Stimulated activated CD8-positive, alpha-beta memory T cell treated with anti-CD3 and anti-CD28 coated beads, Interleukin-12 subunit alpha, Interleukin-12 subunit beta, amount 100 ng/mL, for 1 hour (primary cell): ENCODE data around the gene STX10.

ENCODE experiments used
- DNase-seq: peaks from one replicate; pipeline ENCODE4 v3.0.0-alpha.2; 2020; ENCODE audit warnings: low read depth

STX10 gene

DNA sequence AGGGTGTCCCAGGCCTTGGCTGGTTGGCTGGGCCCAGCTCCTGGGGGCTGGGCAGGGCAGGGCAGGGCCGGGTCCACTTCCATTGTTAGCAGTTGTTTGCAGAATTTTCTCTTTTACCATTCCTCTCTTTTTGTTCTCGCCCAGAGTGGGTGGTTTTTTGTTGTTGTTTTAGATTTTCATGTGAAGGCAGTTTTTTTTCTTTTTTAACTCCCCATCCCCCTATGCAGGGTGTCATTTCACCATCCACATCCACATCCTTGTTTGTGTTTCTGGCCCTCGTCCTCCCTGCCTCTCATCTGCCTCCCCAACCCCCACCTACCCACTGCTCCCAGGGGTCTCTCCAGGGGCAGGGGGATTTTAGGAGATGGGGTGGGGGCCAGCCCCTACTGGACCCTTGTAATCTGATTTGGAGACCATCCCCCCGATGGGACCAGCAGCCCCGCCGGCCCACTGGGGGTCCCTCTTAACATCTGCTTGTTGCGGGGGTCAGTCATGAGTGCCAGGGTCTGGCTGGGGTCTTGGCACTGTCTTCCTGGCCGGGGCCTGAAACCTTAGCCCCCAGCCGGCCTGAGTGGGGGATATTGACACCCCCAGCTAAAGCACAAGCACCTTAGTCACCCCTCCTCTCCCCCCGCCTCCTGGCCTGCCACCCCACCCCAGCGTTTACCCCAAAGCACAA lies 10.4 kb downstream of the STX10 start:
- no peak for DNase-seq

- DNase-seq: no peak
Observed at GRCh38 chr19:13138916-13139198, 11.3 kb downstream of the STX10 start.

GRCh38 chr19:13138171-13138915 lies 11.8 kb downstream of the STX10 start:
- no peak for DNase-seq

- DNase-seq: no peak
Observed at GRCh38 chr19:13137290-13137794, 12.8 kb downstream of the STX10 start.

DNA sequence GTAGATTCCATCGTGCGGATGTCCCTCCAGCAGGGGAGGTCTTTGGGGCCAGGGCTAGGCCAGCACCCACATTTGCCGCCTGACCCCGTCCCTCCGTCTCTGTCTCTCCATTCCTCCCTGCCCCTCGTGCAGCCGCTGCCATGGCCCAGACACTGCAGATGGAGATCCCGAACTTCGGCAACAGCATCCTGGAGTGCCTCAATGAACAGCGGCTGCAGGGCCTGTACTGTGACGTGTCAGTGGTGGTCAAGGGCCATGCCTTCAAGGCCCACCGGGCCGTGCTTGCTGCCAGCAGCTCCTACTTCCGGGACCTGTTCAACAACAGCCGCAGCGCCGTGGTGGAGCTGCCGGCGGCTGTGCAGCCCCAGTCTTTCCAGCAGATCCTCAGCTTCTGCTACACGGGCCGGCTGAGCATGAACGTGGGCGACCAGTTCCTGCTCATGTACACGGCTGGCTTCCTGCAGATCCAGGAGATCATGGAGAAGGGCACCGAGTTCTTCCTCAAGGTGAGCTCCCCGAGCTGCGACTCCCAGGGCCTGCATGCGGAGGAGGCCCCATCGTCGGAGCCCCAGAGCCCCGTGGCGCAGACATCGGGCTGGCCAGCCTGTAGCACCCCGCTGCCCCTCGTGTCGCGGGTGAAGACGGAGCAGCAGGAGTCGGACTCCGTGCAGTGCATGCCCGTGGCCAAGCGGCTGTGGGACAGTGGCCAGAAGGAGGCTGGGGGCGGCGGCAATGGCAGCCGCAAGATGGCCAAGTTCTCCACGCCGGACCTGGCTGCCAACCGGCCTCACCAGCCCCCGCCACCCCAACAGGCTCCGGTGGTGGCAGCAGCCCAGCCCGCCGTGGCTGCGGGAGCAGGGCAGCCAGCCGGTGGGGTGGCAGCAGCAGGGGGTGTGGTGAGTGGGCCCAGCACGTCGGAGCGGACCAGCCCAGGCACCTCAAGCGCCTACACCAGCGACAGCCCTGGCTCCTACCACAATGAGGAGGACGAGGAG lies 14.8 kb downstream of the STX10 start:
- no peak for DNase-seq

GRCh38 chr19:13134626-13135025 lies 15.5 kb downstream of the STX10 start:
- DNase-seq: no peak

DNA sequence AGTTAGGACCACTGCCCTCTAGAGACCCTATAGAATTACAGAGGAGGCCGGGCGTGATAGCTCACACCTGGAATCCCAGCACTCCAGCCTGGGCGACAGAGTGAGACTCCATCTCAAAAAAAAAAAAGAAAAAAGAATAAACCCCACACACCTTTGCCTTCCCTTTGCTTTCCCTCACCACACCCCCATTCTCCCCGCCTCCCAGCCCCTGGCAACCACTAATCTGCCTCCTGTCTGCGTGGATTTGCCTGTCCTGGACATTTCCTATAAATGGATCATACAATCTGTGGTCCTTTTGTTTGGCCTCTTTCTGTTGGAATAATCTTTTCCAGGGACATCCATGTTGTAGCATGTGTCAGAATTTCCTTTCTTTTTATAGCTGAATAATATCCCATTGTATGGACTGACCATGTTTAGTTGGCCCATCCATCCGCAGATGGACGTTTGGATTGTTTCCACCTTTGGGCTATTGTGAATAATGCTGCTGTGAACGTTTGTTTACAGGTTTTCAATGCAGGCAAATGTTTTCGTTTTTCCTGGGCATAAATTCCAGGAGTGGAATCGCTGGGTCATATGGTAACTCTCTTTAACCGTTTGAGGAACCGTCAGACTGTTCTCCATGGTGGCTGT lies 16.8 kb downstream of the STX10 start:
- DNase-seq: no peak

- DNase-seq: no peak
Observed at GRCh38 chr19:13132471-13133180, 17.5 kb downstream of the STX10 start.

DNA sequence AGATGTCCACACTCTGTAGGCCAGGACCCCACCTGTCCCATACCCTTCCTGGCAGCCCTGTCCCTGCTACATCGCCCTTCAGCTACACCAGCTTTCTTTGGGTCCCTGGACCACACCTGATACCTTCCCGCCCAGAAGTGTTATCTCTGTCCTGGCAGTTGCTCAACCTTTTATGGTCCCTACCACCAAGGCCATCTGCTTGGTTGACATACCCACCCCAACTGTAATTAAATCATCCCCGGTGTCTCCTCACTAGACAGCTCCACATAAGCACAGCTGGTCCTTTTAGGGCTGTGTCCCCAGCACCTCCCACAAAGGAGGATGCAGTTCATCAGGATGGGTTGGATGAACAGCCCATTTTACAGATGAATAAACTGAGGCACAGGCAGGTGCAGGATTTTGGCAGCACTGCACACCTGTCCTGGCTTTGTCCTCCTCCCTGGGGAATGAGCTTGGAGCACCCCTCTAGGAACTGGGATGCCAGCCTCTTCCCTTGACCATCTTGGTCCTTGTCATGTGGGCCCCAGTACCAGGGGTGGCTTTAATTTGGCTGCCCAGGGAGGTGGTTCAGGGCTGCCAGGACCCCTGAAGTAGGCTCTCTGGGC lies 19.2 kb downstream of the STX10 start:
- no peak for DNase-seq

- DNase-seq: no peak
Observed at GRCh38 chr19:13129384-13129783, 20.8 kb downstream of the STX10 start.

DNA sequence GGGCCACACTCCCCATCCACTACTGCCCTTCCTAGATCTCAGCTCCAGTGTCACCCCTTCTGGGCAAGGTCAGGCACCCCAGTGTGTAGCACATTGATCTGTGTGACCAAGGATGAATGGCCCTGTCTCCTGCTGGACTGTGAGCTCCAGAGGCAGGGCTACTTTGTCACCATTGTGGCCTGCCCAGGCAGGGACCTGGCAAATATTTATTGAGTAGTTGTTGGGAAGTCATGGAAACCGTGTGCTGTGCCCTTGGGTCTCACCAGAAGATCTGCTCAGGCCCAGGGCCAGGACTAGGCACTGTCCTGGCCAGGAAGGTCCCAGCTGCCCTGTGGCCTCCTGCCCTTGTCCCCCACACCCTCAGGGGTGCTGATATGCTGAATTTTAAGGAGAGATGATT lies 21.6 kb downstream of the STX10 start:
- no peak for DNase-seq

GRCh38 chr19:13127811-13128575 lies 22.2 kb downstream of the STX10 start:
- no peak for DNase-seq

DNA sequence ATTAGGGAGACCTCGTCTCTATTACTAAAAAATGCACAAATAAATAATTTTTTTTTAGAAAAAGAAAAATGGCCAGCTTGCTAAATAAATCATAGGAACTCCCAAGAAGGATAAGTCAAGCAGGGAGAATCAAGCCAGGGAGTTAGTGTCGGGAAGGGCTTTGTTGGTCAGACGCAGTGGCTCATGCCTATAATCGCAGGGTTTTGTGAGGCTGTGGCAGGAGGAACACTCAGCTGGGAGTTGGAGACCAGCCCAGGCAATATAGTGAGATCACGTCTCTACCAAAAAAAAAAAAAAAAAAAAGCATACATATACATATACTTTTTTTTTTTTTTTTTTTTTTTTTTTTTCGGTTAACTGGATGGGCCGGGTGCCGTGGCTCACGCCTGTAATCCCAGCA lies 23.1 kb downstream of the STX10 start:
- DNase-seq: no peak

GRCh38 chr19:13122980-13123957 lies 26.9 kb downstream of the STX10 start:
- no peak for DNase-seq

DNA sequence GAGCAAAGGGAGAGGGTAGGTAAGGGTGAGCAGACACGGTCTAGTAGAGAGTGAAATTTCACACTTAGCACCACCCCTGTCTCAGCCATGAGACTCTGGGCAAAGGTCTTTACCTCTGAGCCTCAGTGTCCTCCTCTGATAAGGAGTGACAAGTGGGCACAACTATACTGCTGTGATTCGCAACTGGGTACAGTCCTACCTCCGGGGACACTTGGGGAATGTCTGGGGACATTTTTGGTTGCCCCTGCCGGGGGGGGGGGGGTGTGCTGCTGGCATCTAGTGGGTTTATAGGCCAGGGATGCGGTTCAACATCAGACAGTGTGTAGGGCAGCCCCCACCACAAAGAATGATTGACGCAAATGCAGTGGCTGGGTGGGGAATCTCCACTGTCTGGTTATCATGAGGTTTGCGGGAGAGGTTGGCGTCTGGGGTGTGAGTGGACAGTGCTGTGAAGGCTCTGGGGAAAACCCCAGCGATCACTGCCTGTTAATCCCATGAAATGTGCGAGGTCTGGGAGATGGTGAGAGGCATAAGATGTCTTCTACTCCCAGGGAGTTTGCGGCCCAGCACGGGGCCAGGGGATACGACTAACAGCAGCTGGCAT lies 27.8 kb downstream of the STX10 start:
- DNase-seq: no peak

DNA sequence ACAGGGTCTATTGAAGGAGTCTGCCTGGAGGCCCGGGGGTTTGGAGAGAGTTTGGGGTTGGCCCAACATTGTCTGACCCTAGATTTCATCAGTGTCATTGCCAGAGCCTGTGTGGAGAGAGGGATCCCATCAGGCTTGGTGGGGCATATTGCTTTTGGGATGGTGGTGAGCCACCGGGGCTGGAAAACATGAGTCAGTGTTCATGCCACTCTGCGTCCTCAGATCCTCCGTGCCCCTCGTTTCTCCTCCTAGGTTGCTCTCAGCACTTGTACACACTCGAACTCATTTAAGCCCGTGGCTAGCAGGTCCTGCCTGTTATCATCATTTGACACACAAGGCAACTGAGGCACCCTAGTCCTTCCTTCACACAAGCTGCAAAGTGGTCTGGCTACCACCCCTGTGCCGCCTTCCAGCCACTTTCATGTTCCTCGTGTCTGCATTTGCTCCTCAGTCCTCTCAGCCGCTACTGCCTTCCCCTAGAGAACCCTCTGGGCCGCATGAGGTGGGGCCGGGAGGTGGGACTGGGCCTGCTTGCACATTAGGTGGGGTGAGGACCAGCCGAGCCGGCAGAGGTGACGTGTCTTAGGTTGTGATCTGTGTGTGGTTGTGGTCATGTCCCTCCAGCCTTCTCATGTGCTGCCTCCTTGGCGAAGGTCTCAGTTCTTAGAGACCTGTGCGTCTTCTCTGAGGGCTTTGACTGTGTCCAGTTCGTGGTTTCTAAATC lies 28.5 kb downstream of the STX10 start:
- no peak for DNase-seq

- no peak for DNase-seq
Observed at GRCh38 chr19:13120817-13121216, 29.4 kb downstream of the STX10 start.

- no peak for DNase-seq
Observed at GRCh38 chr19:13120031-13120430, 30.1 kb downstream of the STX10 start.
